HEK293 (cell line): Measurements from ENCODE around the gene L3MBTL4.

Experiments used
- CTCF ChIA-PET: fragments of 350-600 bp; formaldehyde crosslinking; extraction: SDS; loops from one replicate; lab custom pipeline; 2021; ENCODE audit warnings: antibody characterized with exemption; lab: Yijun Ruan, JAX
- POLR2A ChIA-PET: fragments of 300-600 bp; formaldehyde crosslinking; extraction: SDS; loops from one replicate; lab custom pipeline; 2020; ENCODE audit warnings: antibody characterized with exemption, inconsistent platforms; lab: Yijun Ruan, JAX
- H3K27ac ChIP-seq: fragments of 200-500 bp; sonication (Bioruptor generic); 2 replicates; pipeline ENCODE4 v1.5.1; 2014; ENCODE audit warnings: low read depth, low read length, control low read depth, inconsistent platforms; ENCODE audit errors: extremely low read depth
- H3K36me3 ChIP-seq, 2 experiments: fragments of 200-500 bp in 1 of 2; sonication (Bioruptor generic) in 1 of 2; 1 replicate in 1 of 2; 2 replicates in 1 of 2; pipeline ENCODE4 v1.5.1; 2014 to 2017; ENCODE audit warnings: inconsistent platforms in 2 of 2, low read length in 2 of 2; ENCODE audit not compliant: control insufficient read depth in 2 of 2, insufficient read depth in 1 of 2
- H3K4me1 ChIP-seq: fragments of 200-500 bp; sonication (Bioruptor generic); 2 replicates; pipeline ENCODE4 v1.5.1; 2014; ENCODE audit warnings: mild to moderate bottlenecking, low read length, inconsistent platforms; ENCODE audit not compliant: control insufficient read depth, insufficient read depth
- H3K4me3 ChIP-seq: 2 replicates; pipeline ENCODE4 v1.5.1; 2011; ENCODE audit warnings: low read depth, mild to moderate bottlenecking, control low read depth, low read length, moderate library complexity
- H3K9me3 ChIP-seq: fragments of 200-500 bp; sonication (Bioruptor generic); 2 replicates; pipeline ENCODE4 v1.5.1; 2014; ENCODE audit warnings: low read depth, low read length, inconsistent platforms; ENCODE audit not compliant: control insufficient read depth, insufficient read depth
- BCL11A ChIP-seq: fragments of 450-650 bp; formaldehyde crosslinking; IDR thresholded peaks from 2 replicates; pipeline ENCODE4 v1.5.1; 2016; ENCODE audit warnings: low read depth, missing biosample characterization, missing genetic modification characterization
- BCL11B ChIP-seq: fragments of 450-650 bp; formaldehyde crosslinking; IDR thresholded peaks from 2 replicates; pipeline ENCODE4 v1.5.1; 2016; ENCODE audit warnings: low read depth, missing biosample characterization, missing genetic modification characterization
- KLF7 ChIP-seq: fragments of 450-650 bp; formaldehyde crosslinking; IDR thresholded peaks from 2 replicates; pipeline ENCODE4 v1.5.1; 2016; ENCODE audit warnings: missing biosample characterization, missing genetic modification characterization, borderline replicate concordance
- SCRT2 ChIP-seq: fragments of 450-650 bp; formaldehyde crosslinking; IDR thresholded peaks from 2 replicates; pipeline ENCODE4 v1.5.1; 2016; ENCODE audit warnings: missing biosample characterization, missing genetic modification characterization
- SETDB1 ChIP-seq: IDR thresholded peaks from one replicate; pipeline ENCODE4 v1.6.1; 2017; ENCODE audit warnings: mild to moderate bottlenecking, low read length, moderate library complexity, mixed read lengths; ENCODE audit not compliant: insufficient read length
- SP3 ChIP-seq: fragments of 450-650 bp; formaldehyde crosslinking; IDR thresholded peaks from 2 replicates; pipeline ENCODE4 v1.5.1; 2016; ENCODE audit warnings: missing biosample characterization, missing genetic modification characterization
- ZBTB20 ChIP-seq: fragments of 450-650 bp; formaldehyde crosslinking; IDR thresholded peaks from 2 replicates; pipeline ENCODE4 v1.5.1; 2016; ENCODE audit warnings: missing biosample characterization, missing genetic modification characterization
- ZFP37 ChIP-seq: fragments of 450-650 bp; formaldehyde crosslinking; IDR thresholded peaks from 2 replicates; pipeline ENCODE4 v1.5.1; 2016; ENCODE audit warnings: missing biosample characterization, missing genetic modification characterization
- ZIC2 ChIP-seq: fragments of 450-650 bp; formaldehyde crosslinking; IDR thresholded peaks from 2 replicates; pipeline ENCODE4 v1.5.1; 2016; ENCODE audit warnings: missing biosample characterization, missing genetic modification characterization
- ZNF112 ChIP-seq: fragments of 450-650 bp; formaldehyde crosslinking; IDR thresholded peaks from 2 replicates; pipeline ENCODE4 v1.5.0; 2017; ENCODE audit warnings: missing biosample characterization, missing genetic modification characterization
- ZNF114 ChIP-seq: fragments of 450-650 bp; formaldehyde crosslinking; IDR thresholded peaks from 2 replicates; pipeline ENCODE4 v1.5.0; 2017; ENCODE audit warnings: missing biosample characterization, missing genetic modification characterization
- ZNF132 ChIP-seq: fragments of 450-650 bp; formaldehyde crosslinking; IDR thresholded peaks from 2 replicates; pipeline ENCODE4 v1.5.1; 2017; ENCODE audit warnings: missing biosample characterization, missing genetic modification characterization, borderline replicate concordance
- ZNF140 ChIP-seq: fragments of 450-650 bp; formaldehyde crosslinking; IDR thresholded peaks from 2 replicates; pipeline ENCODE4 v1.5.1; 2016; ENCODE audit warnings: missing biosample characterization, missing genetic modification characterization
- ZNF157 ChIP-seq: fragments of 450-650 bp; formaldehyde crosslinking; IDR thresholded peaks from 2 replicates; pipeline ENCODE4 v1.5.1; 2016; ENCODE audit warnings: missing biosample characterization, missing genetic modification characterization
- ZNF2 ChIP-seq: fragments of 450-650 bp; formaldehyde crosslinking; IDR thresholded peaks from 2 replicates; pipeline ENCODE4 v1.5.1; 2016; ENCODE audit warnings: missing biosample characterization, missing genetic modification characterization
- ZNF202 ChIP-seq: fragments of 450-650 bp; formaldehyde crosslinking; IDR thresholded peaks from 2 replicates; pipeline ENCODE4 v1.5.1; 2016; ENCODE audit warnings: missing biosample characterization, missing genetic modification characterization, borderline replicate concordance
- ZNF274 ChIP-seq, 2 experiments: fragments of 200-500 bp in 1 of 2; fragments of 450-650 bp in 1 of 2; sonication (Bioruptor generic) in 1 of 2; formaldehyde crosslinking in 1 of 2; IDR thresholded peaks; 2 replicates each; pipeline versions ENCODE4 v1.5.1 to v1.6.1; 2014 to 2016; ENCODE audit warnings: borderline replicate concordance in 1 of 2, inconsistent platforms in 1 of 2, low read length in 1 of 2, missing biosample characterization in 1 of 2, missing genetic modification characterization in 1 of 2
- ZNF311 ChIP-seq: fragments of 450-650 bp; formaldehyde crosslinking; IDR thresholded peaks from 2 replicates; pipeline ENCODE4 v1.5.1; 2017; ENCODE audit warnings: missing biosample characterization, missing genetic modification characterization, borderline replicate concordance
- ZNF416 ChIP-seq: fragments of 450-650 bp; formaldehyde crosslinking; IDR thresholded peaks from 2 replicates; pipeline ENCODE4 v1.5.1; 2016; ENCODE audit warnings: missing biosample characterization, missing genetic modification characterization
- ZNF510 ChIP-seq: fragments of 450-650 bp; formaldehyde crosslinking; IDR thresholded peaks from 2 replicates; pipeline ENCODE4 v1.5.1; 2018; ENCODE audit warnings: mild to moderate bottlenecking, missing genetic modification characterization, missing biosample characterization; ENCODE audit not compliant: insufficient replicate concordance
- ZNF521 ChIP-seq: fragments of 450-650 bp; formaldehyde crosslinking; IDR thresholded peaks from 2 replicates; pipeline ENCODE4 v1.5.1; 2017; ENCODE audit warnings: missing biosample characterization, mild to moderate bottlenecking, missing genetic modification characterization
- ZNF580 ChIP-seq: fragments of 450-650 bp; formaldehyde crosslinking; IDR thresholded peaks from 2 replicates; pipeline ENCODE4 v1.5.1; 2016; ENCODE audit warnings: missing biosample characterization, missing genetic modification characterization
- ZNF610 ChIP-seq: fragments of 450-650 bp; formaldehyde crosslinking; IDR thresholded peaks from 2 replicates; pipeline ENCODE4 v1.5.1; 2016; ENCODE audit warnings: missing biosample characterization, missing genetic modification characterization, borderline replicate concordance
- ZNF658 ChIP-seq: fragments of 450-650 bp; formaldehyde crosslinking; IDR thresholded peaks from 2 replicates; pipeline ENCODE4; 2016; ENCODE audit warnings: missing biosample characterization, missing genetic modification characterization
- ZNF747 ChIP-seq: fragments of 450-650 bp; formaldehyde crosslinking; IDR thresholded peaks from 2 replicates; pipeline ENCODE4 v1.5.1; 2016; ENCODE audit warnings: missing biosample characterization, missing genetic modification characterization
- ZNF785 ChIP-seq: fragments of 450-650 bp; formaldehyde crosslinking; IDR thresholded peaks from 2 replicates; pipeline ENCODE4 v1.5.1; 2016; ENCODE audit warnings: missing biosample characterization, missing genetic modification characterization
- ZSCAN5A ChIP-seq: fragments of 450-650 bp; formaldehyde crosslinking; IDR thresholded peaks from 2 replicates; pipeline ENCODE4 v1.5.1; 2016; ENCODE audit warnings: missing biosample characterization, missing genetic modification characterization
- TF ChIP-seq, protein P1 (sequence below): IDR thresholded peaks from 2 replicates; pipeline ENCODE4 v1.6.1; 2011; ENCODE audit warnings: mild to moderate bottlenecking, low read depth, low read length, borderline replicate concordance
- TF ChIP-seq, protein P2 (sequence below): fragments of 450-650 bp; formaldehyde crosslinking; IDR thresholded peaks from 2 replicates; pipeline ENCODE4 v1.5.1; 2016; ENCODE audit warnings: missing biosample characterization, missing genetic modification characterization
- TF ChIP-seq, protein P3 (sequence below): fragments of 450-650 bp; formaldehyde crosslinking; conservative IDR thresholded peaks from 2 replicates; pipeline ENCODE4 v1.5.1; 2016; ENCODE audit warnings: low read depth, missing biosample characterization, missing genetic modification characterization
- TF ChIP-seq, protein P4 (sequence below): fragments of 450-650 bp; formaldehyde crosslinking; IDR thresholded peaks from 2 replicates; pipeline ENCODE4 v1.5.1; 2016; ENCODE audit warnings: missing biosample characterization, missing genetic modification characterization

The L3MBTL4 gene

GRCh38 chr18:6054256-6054842 is 360.4 kb downstream of the L3MBTL4 start:
- CTCF ChIA-PET, result no interaction called here

DNA sequence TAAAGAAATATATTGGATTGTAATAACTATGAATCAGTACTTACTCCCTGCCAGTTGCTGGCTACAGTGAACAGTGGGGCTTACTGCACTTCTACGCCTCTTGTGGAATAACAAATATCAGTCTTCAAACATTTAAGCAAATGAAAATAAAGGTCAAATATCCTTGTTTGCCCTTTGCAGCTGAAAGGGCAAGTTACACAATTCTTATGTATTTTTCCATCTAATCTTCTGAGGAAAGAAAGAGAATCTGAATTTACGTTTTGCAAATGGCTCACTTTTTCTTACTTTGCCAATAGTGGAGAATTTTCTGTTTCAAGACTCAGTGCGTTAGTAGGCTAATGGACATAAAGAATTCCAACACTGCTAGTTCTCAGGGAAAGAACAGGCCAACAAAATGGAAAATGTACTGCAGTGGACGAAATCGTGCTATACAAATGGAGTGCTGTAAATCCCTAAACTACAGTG is 362.2 kb downstream of the L3MBTL4 start:
- Histone ChIP-seq H3K27ac (no peak overlapping the region), H3K9me3 (no peaks in the 10 kb centered on the region), H3K36me3 (no peaks in the 10 kb centered on the region), H3K4me3 (no peak overlapping the region), H3K4me1 (peaks cover 9% of the 10 kb centered on the region; the same call in 1 of the 2 replicates)
- CTCF ChIA-PET, result no interaction called here
- POLR2A ChIA-PET, result no interaction called here
- TF ChIP-seq, protein P1, sequence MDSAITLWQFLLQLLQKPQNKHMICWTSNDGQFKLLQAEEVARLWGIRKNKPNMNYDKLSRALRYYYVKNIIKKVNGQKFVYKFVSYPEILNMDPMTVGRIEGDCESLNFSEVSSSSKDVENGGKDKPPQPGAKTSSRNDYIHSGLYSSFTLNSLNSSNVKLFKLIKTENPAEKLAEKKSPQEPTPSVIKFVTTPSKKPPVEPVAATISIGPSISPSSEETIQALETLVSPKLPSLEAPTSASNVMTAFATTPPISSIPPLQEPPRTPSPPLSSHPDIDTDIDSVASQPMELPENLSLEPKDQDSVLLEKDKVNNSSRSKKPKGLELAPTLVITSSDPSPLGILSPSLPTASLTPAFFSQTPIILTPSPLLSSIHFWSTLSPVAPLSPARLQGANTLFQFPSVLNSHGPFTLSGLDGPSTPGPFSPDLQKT, result no peak
- no peak for TF ChIP-seq ZNF112 (tag by site-specific recombination)
- TF ChIP-seq ZFP37, result no peak
- TF ChIP-seq ZNF658 (tag by site-specific recombination), result no peak
- TF ChIP-seq BCL11A (tag by site-specific recombination), result no peak
- no peak for TF ChIP-seq ZNF157 (tag by site-specific recombination)
- TF ChIP-seq, protein P2, sequence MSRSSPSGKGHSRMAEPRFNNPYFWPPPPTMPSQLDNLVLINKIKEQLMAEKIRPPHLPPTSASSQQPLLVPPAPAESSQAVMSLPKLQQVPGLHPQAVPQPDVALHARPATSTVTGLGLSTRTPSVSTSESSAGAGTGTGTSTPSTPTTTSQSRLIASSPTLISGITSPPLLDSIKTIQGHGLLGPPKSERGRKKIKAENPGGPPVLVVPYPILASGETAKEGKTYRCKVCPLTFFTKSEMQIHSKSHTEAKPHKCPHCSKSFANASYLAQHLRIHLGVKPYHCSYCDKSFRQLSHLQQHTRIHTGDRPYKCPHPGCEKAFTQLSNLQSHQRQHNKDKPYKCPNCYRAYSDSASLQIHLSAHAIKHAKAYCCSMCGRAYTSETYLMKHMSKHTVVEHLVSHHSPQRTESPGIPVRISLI (tag by site-specific recombination), result no peak
- no peak for TF ChIP-seq ZSCAN5A (tag by site-specific recombination)
- no peak for TF ChIP-seq ZNF510 (tag by site-specific recombination)
- TF ChIP-seq ZNF132 (tag by site-specific recombination), result no peak
- TF ChIP-seq ZNF747, result no peak
- TF ChIP-seq ZBTB20 (tag by site-specific recombination), result no peak
- TF ChIP-seq ZNF580 (tag by site-specific recombination), result no peak

More at GRCh38 chr18:6054256-6054842, 360.4 kb downstream of the L3MBTL4 start:
- TF ChIP-seq, protein P3, sequence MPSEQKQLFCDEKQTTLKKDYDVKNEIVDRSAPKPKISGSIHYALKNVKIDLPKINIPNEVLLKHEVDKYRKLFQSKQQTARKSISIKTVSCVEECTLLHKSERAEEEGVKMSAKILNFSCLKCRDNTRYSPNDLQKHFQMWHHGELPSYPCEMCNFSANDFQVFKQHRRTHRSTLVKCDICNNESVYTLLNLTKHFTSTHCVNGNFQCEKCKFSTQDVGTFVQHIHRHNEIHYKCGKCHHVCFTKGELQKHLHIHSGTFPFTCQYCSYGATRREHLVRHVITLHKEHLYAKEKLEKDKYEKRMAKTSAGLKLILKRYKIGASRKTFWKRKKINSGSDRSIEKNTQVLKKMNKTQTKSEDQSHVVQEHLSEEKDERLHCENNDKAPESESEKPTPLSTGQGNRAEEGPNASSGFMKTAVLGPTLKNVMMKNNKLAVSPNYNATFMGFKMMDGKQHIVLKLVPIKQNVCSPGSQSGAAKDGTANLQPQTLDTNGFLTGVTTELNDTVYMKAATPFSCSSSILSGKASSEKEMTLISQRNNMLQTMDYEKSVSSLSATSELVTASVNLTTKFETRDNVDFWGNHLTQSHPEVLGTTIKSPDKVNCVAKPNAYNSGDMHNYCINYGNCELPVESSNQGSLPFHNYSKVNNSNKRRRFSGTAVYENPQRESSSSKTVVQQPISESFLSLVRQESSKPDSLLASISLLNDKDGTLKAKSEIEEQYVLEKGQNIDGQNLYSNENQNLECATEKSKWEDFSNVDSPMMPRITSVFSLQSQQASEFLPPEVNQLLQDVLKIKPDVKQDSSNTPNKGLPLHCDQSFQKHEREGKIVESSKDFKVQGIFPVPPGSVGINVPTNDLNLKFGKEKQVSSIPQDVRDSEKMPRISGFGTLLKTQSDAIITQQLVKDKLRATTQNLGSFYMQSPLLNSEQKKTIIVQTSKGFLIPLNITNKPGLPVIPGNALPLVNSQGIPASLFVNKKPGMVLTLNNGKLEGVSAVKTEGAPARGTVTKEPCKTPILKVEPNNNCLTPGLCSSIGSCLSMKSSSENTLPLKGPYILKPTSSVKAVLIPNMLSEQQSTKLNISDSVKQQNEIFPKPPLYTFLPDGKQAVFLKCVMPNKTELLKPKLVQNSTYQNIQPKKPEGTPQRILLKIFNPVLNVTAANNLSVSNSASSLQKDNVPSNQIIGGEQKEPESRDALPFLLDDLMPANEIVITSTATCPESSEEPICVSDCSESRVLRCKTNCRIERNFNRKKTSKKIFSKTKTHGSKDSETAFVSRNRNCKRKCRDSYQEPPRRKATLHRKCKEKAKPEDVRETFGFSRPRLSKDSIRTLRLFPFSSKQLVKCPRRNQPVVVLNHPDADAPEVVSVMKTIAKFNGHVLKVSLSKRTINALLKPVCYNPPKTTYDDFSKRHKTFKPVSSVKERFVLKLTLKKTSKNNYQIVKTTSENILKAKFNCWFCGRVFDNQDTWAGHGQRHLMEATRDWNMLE (tag by site-specific recombination), result no peak
- TF ChIP-seq ZNF202 (tag by site-specific recombination) (no peak), ZNF785 (no peak), ZNF610 (tag by site-specific recombination) (no peak), ZNF416 (no peak), SETDB1 (no peak), SCRT2 (no peak), SP3 (tag by site-specific recombination) (no peak), KLF7 (tag by site-specific recombination) (no peak), BCL11B (tag by site-specific recombination) (no peak), ZNF521 (tag by site-specific recombination) (no peak), ZNF580 (tag by site-specific recombination) (no peak), ZNF140 (no peak), ZNF311 (no peak), ZNF2 (tag by site-specific recombination) (no peak), ZNF274 (IDR thresholded peaks at IDR 0.05; ENCODE audit: low read length) (no peak), ZNF274 (tag by site-specific recombination; IDR thresholded peaks at IDR 0.05; ENCODE audit: borderline replicate concordance) (no peak), ZNF114 (no peak), ZIC2 (tag by site-specific recombination) (no peak)
- TF ChIP-seq, protein P4, sequence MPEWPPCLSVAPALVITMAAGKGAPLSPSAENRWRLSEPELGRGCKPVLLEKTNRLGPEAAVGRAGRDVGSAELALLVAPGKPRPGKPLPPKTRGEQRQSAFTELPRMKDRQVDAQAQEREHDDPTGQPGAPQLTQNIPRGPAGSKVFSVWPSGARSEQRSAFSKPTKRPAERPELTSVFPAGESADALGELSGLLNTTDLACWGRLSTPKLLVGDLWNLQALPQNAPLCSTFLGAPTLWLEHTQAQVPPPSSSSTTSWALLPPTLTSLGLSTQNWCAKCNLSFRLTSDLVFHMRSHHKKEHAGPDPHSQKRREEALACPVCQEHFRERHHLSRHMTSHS (tag by site-specific recombination), result no peak
- TF ChIP-seq, all 188 proteins: peak for 0
- POLR2A ChIA-PET, result no interaction called here
- Histone ChIP-seq H3K27ac (no peak overlapping the region), H3K4me1 (peaks cover 20% of the 10 kb centered on the region), H3K9me3 (no peaks in the 10 kb centered on the region), H3K36me3 (no peaks in the 10 kb centered on the region), H3K4me3 (no peak overlapping the region)
